Measurements from ENCODE around the gene MAML2. TPM values are rescaled to one million over a fixed set of nuclear protein-coding genes. Genes with fewer than 3 reads are reported as not detected.

MAML2 gene
- total and polyA plus RNA-seq, 9 of the 15 experiments (the other 6 are each of a cell fraction or from before 2014, with no cell fraction given), result 0.79 to 6.8 (median 4.8) TPM

DNA sequence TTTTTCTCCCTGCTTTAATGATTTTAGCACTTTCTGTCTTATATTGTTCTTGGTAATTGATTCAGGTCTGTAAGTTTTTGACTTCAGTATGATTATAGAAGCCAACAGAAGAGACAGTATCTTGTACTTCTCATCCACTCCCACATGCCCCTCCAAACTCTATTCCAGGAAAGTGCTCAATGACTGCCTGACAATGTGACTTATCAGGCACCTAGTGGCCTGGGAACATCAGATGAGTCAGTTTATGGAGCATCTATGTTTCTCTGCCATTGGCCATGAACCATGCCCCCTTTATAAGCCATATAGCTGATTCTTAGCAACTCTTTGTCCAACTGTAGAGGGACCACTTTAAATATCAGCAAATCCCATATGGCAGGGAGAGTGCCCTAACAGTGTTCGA, 239.9 kb downstream of the MAML2 start (continued):
- TF ChIP-seq, protein P1, sequence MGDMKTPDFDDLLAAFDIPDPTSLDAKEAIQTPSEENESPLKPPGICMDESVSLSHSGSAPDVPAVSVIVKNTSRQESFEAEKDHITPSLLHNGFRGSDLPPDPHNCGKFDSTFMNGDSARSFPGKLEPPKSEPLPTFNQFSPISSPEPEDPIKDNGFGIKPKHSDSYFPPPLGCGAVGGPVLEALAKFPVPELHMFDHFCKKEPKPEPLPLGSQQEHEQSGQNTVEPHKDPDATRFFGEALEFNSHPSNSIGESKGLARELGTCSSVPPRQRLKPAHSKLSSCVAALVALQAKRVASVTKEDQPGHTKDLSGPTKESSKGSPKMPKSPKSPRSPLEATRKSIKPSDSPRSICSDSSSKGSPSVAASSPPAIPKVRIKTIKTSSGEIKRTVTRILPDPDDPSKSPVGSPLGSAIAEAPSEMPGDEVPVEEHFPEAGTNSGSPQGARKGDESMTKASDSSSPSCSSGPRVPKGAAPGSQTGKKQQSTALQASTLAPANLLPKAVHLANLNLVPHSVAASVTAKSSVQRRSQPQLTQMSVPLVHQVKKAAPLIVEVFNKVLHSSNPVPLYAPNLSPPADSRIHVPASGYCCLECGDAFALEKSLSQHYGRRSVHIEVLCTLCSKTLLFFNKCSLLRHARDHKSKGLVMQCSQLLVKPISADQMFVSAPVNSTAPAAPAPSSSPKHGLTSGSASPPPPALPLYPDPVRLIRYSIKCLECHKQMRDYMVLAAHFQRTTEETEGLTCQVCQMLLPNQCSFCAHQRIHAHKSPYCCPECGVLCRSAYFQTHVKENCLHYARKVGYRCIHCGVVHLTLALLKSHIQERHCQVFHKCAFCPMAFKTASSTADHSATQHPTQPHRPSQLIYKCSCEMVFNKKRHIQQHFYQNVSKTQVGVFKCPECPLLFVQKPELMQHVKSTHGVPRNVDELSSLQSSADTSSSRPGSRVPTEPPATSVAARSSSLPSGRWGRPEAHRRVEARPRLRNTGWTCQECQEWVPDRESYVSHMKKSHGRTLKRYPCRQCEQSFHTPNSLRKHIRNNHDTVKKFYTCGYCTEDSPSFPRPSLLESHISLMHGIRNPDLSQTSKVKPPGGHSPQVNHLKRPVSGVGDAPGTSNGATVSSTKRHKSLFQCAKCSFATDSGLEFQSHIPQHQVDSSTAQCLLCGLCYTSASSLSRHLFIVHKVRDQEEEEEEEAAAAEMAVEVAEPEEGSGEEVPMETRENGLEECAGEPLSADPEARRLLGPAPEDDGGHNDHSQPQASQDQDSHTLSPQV (IDR thresholded peaks at IDR 0.05), result peak; percentile 45; the same call in 1 of the 2 replicates
- TF ChIP-seq, protein P2, sequence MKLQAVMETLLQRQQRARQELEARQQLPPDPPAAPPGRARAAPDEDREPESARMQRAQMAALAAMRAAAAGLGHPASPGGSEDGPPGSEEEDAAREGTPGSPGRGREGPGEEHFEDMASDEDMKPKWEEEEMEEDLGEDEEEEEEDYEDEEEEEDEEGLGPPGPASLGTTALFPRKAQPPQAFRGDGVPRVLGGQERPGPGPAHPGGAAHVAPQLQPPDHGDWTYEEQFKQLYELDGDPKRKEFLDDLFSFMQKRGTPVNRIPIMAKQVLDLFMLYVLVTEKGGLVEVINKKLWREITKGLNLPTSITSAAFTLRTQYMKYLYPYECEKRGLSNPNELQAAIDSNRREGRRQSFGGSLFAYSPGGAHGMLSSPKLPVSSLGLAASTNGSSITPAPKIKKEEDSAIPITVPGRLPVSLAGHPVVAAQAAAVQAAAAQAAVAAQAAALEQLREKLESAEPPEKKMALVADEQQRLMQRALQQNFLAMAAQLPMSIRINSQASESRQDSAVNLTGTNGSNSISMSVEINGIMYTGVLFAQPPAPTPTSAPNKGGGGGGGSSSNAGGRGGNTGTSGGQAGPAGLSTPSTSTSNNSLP (IDR thresholded peaks at IDR 0.05; ENCODE audit: borderline replicate concordance, low read depth, low read length), result peak; percentile 16; the same call in 1 of the 2 replicates
- TF ChIP-seq MTF1 (CRISPR knock-in tag; IDR thresholded peaks at IDR 0.05; ENCODE audit: borderline replicate concordance), result no peak
- 0 out of 2 replicates have a peak, but pooled peaks have one; percentile 17 for TF ChIP-seq NFE2 (IDR thresholded peaks at IDR 0.05; ENCODE audit: low read depth)
- peak; percentile 7; the same call in 1 of the 2 replicates for TF ChIP-seq TAL1 (IDR thresholded peaks at IDR 0.05)
- TF ChIP-seq, protein P3, sequence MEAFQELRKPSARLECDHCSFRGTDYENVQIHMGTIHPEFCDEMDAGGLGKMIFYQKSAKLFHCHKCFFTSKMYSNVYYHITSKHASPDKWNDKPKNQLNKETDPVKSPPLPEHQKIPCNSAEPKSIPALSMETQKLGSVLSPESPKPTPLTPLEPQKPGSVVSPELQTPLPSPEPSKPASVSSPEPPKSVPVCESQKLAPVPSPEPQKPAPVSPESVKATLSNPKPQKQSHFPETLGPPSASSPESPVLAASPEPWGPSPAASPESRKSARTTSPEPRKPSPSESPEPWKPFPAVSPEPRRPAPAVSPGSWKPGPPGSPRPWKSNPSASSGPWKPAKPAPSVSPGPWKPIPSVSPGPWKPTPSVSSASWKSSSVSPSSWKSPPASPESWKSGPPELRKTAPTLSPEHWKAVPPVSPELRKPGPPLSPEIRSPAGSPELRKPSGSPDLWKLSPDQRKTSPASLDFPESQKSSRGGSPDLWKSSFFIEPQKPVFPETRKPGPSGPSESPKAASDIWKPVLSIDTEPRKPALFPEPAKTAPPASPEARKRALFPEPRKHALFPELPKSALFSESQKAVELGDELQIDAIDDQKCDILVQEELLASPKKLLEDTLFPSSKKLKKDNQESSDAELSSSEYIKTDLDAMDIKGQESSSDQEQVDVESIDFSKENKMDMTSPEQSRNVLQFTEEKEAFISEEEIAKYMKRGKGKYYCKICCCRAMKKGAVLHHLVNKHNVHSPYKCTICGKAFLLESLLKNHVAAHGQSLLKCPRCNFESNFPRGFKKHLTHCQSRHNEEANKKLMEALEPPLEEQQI (IDR thresholded peaks at IDR 0.05), result 0 out of 2 replicates have a peak, but pooled peaks have one; percentile 24
- TF ChIP-seq JUND (IDR thresholded peaks at IDR 0.05; ENCODE audit: borderline replicate concordance, low read depth, low read length), result peak; percentile 76
- peak; percentile 70; the same call in 1 of the 3 replicates for TF ChIP-seq JUND (tag; IDR thresholded peaks at IDR 0.05; ENCODE audit: borderline replicate concordance, low read depth, low read length)
- TF ChIP-seq, protein P4, sequence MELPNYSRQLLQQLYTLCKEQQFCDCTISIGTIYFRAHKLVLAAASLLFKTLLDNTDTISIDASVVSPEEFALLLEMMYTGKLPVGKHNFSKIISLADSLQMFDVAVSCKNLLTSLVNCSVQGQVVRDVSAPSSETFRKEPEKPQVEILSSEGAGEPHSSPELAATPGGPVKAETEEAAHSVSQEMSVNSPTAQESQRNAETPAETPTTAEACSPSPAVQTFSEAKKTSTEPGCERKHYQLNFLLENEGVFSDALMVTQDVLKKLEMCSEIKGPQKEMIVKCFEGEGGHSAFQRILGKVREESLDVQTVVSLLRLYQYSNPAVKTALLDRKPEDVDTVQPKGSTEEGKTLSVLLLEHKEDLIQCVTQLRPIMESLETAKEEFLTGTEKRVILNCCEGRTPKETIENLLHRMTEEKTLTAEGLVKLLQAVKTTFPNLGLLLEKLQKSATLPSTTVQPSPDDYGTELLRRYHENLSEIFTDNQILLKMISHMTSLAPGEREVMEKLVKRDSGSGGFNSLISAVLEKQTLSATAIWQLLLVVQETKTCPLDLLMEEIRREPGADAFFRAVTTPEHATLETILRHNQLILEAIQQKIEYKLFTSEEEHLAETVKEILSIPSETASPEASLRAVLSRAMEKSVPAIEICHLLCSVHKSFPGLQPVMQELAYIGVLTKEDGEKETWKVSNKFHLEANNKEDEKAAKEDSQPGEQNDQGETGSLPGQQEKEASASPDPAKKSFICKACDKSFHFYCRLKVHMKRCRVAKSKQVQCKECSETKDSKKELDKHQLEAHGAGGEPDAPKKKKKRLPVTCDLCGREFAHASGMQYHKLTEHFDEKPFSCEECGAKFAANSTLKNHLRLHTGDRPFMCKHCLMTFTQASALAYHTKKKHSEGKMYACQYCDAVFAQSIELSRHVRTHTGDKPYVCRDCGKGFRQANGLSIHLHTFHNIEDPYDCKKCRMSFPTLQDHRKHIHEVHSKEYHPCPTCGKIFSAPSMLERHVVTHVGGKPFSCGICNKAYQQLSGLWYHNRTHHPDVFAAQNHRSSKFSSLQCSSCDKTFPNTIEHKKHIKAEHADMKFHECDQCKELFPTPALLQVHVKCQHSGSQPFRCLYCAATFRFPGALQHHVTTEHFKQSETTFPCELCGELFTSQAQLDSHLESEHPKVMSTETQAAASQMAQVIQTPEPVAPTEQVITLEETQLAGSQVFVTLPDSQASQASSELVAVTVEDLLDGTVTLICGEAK (IDR thresholded peaks at IDR 0.05), result no peak
- TF ChIP-seq, protein P4 (CRISPR knock-in tag; IDR thresholded peaks at IDR 0.05), result no peak

All from K562 (cell line).